ENCODE results near the gene CYP39A1. TPM values are rescaled to one million over a fixed set of nuclear protein-coding genes. Genes with fewer than 3 reads are reported as not detected.

CYP39A1 gene
- total RNA-seq, 1 experiment from 2014 or later = 0.54 TPM

DNA sequence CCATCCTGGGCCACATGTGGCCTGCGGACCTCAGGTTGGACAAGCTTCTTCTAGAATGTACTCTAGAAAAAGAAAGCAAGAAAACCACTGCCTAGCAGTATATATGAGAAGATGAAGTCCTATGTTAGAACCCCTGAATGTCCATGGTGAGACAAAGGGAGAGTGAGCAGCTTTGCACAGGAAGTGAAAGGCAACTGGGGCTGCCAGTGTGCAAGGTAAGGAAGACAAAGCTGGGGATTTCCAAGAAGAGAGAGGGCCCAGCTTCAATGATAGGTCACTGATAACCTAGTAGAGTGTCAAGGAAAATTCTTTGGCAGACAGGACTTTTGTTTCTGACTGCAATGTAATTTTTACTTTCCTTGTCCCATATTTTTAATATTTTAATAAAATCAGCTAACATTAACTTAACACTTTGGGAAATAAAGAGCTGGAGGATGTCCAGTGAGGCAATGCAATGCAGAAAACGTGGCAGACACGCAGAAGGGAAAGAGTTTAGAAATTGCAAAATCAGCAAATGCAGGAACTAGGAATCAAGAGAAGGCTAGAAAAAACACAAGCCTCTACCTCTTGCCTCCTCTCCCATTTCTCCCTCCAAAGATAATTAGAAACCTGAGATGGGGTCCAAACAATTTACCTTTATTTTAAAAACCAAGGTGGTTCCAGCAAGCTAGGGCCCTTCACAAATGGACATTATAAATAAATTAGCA lies 47.4 kb downstream of the CYP39A1 start:
- Histone ChIP-seq H3K4me3 (replicated peaks in 1 of 2; ENCODE audit: low read depth in 1 of 2, low read length in 2 of 2) (no peak overlapping the region), H2AFZ (ENCODE audit: low read depth, low read length, poor library complexity, severe bottlenecking) (no peak overlapping the region), H3K27ac (ENCODE audit: low read depth, low read length) (no peak overlapping the region), H3K9me3 (ENCODE audit: control insufficient read depth in 1 of 2, insufficient read depth in 1 of 2, low read depth in 1 of 2, low read length in 2 of 2) (no peaks in the 10 kb centered on the region), H3K4me2 (ENCODE audit: low read length) (no peak overlapping the region), H3K36me3 (ENCODE audit: control insufficient read depth in 1 of 2, insufficient read depth in 2 of 2, low read length in 2 of 2) (no peaks in the 10 kb centered on the region), H3K9me2 (ENCODE audit: insufficient read depth) (no peaks in the 10 kb centered on the region), H4K20me1 (ENCODE audit: insufficient read depth) (no peaks in the 10 kb centered on the region), H3K27me3 (ENCODE audit: insufficient read depth, low read length) (no peaks in the 10 kb centered on the region), H3K4me1 (ENCODE audit: control insufficient read depth in 1 of 2, insufficient read depth in 2 of 2, low read length in 2 of 2) (no peaks in the 10 kb centered on the region), H3K79me2 (ENCODE audit: insufficient read depth, low read length) (no peaks in the 10 kb centered on the region), H3K9ac (ENCODE audit: low read length) (no peak overlapping the region)
- ATAC-seq = no peak
- no TSS peak for BruUV-seq (replicated peaks)
- TF ChIP-seq, protein P1, sequence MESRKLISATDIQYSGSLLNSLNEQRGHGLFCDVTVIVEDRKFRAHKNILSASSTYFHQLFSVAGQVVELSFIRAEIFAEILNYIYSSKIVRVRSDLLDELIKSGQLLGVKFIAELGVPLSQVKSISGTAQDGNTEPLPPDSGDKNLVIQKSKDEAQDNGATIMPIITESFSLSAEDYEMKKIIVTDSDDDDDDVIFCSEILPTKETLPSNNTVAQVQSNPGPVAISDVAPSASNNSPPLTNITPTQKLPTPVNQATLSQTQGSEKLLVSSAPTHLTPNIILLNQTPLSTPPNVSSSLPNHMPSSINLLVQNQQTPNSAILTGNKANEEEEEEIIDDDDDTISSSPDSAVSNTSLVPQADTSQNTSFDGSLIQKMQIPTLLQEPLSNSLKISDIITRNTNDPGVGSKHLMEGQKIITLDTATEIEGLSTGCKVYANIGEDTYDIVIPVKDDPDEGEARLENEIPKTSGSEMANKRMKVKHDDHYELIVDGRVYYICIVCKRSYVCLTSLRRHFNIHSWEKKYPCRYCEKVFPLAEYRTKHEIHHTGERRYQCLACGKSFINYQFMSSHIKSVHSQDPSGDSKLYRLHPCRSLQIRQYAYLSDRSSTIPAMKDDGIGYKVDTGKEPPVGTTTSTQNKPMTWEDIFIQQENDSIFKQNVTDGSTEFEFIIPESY (IDR thresholded peaks at IDR 0.05; ENCODE audit: extremely low read depth, insufficient replicate concordance, low read length) = no peak
- TF ChIP-seq CBX3 (IDR thresholded peaks at IDR 0.05; ENCODE audit: low read depth) (no peak), FOSL1 (IDR thresholded peaks at IDR 0.05; ENCODE audit: low read depth) (no peak), CEBPB (IDR thresholded peaks at IDR 0.05; ENCODE audit: low read depth) (no peak), EZH2phosphoT487 (IDR thresholded peaks at IDR 0.05; ENCODE audit: borderline replicate concordance) (no peak), SRF (IDR thresholded peaks at IDR 0.05; ENCODE audit: low read depth) (no peak), POLR2A (IDR thresholded peaks at IDR 0.05; ENCODE audit: borderline replicate concordance, extremely low read depth, insufficient read depth, insufficient read length) (no peak), YY1 (IDR thresholded peaks at IDR 0.05; ENCODE audit: extremely low read depth, insufficient replicate concordance, low read depth, low read length) (no peak), EGR1 (IDR thresholded peaks at IDR 0.05; ENCODE audit: low read depth) (no peak), ELF1 (IDR thresholded peaks at IDR 0.05; ENCODE audit: borderline replicate concordance, low read depth) (no peak), RAD21 (IDR thresholded peaks at IDR 0.05; ENCODE audit: low read depth) (no peak), ZNF274 (IDR thresholded peaks at IDR 0.05; ENCODE audit: low read depth, low read length) (no peak), SP1 (IDR thresholded peaks at IDR 0.05; ENCODE audit: low read depth) (no peak), POLR2AphosphoS5 (IDR thresholded peaks at IDR 0.05; ENCODE audit: low read depth, low read length) (no peak)
- TF ChIP-seq, protein P2, sequence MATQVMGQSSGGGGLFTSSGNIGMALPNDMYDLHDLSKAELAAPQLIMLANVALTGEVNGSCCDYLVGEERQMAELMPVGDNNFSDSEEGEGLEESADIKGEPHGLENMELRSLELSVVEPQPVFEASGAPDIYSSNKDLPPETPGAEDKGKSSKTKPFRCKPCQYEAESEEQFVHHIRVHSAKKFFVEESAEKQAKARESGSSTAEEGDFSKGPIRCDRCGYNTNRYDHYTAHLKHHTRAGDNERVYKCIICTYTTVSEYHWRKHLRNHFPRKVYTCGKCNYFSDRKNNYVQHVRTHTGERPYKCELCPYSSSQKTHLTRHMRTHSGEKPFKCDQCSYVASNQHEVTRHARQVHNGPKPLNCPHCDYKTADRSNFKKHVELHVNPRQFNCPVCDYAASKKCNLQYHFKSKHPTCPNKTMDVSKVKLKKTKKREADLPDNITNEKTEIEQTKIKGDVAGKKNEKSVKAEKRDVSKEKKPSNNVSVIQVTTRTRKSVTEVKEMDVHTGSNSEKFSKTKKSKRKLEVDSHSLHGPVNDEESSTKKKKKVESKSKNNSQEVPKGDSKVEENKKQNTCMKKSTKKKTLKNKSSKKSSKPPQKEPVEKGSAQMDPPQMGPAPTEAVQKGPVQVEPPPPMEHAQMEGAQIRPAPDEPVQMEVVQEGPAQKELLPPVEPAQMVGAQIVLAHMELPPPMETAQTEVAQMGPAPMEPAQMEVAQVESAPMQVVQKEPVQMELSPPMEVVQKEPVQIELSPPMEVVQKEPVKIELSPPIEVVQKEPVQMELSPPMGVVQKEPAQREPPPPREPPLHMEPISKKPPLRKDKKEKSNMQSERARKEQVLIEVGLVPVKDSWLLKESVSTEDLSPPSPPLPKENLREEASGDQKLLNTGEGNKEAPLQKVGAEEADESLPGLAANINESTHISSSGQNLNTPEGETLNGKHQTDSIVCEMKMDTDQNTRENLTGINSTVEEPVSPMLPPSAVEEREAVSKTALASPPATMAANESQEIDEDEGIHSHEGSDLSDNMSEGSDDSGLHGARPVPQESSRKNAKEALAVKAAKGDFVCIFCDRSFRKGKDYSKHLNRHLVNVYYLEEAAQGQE (IDR thresholded peaks at IDR 0.05; ENCODE audit: low read depth) = no peak
- TF ChIP-seq, protein P3, sequence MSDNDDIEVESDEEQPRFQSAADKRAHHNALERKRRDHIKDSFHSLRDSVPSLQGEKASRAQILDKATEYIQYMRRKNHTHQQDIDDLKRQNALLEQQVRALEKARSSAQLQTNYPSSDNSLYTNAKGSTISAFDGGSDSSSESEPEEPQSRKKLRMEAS (IDR thresholded peaks at IDR 0.05) = no peak
- TF ChIP-seq, protein P4, sequence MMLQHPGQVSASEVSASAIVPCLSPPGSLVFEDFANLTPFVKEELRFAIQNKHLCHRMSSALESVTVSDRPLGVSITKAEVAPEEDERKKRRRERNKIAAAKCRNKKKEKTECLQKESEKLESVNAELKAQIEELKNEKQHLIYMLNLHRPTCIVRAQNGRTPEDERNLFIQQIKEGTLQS (IDR thresholded peaks at IDR 0.05) = no peak
- intact Hi-C loops (cut with micrococcal nuclease) = no loop called here
- CTCF ChIA-PET = no interaction called here
- RAD21 ChIA-PET (ENCODE audit: low non-redundant PET in 1 of 2, low total read pairs in 2 of 2, uncharacterized antibody in 2 of 2, unreplicated experiment in 2 of 2) = no interaction called here
- POLR2A ChIA-PET = no interaction called here
- DNase-seq (ENCODE audit: low read depth, low spot score) = no peak
